ENCODE data around the gene SIRPB2. TPM values are rescaled to one million over a fixed set of nuclear protein-coding genes. Genes with fewer than 3 reads are reported as not detected.

Gene SIRPB2
- total and polyA plus RNA-seq, 4 experiments from 2014 or later = not detected

GRCh38 chr20:1460275-1460674 lies 30.9 kb downstream of the SIRPB2 start:
- ChIA-PET CTCF (ENCODE audit: partially characterized antibody) (interaction anchor here (1.3 kb wide), 1 partner anchor 24 kb away, joined by 4 read pairs; no protein-coding TSS in a partner anchor), POLR2A (ENCODE audit: partially characterized antibody) (no interaction called here)
- Histone ChIP-seq H3K9me3 (ENCODE audit: control insufficient read depth in 1 of 2, low read length in 2 of 2) (no peaks in the 10 kb centered on the region), H3K27ac (ENCODE audit: low read depth, low read length) (no peak overlapping the region), H3K27me3 (ENCODE audit: insufficient read depth, low read length) (no peaks in the 10 kb centered on the region), H3K4me1 (ENCODE audit: insufficient read depth, low read length) (peaks cover 24% of the 10 kb centered on the region), H3K4me3 (ENCODE audit: low read length in 2 of 2) (no peak overlapping the region), H3K36me3 (ENCODE audit: insufficient read depth, low read length) (peaks cover 67% of the 10 kb centered on the region)
- Mint-ChIP-seq H3K27me3 (no peaks in the 10 kb centered on the region), H3K4me1 (peaks cover 22 to 47% (median 28%) of the 10 kb centered on the region in 4 donors), H3K9me3 (no peaks in the 10 kb centered on the region), H3K4me3 (no peak overlapping the region), H3K36me3 (peaks cover 45 to 74% of the 10 kb centered on the region in 2 donors), H3K27ac (no peak overlapping the region)
- intact Hi-C loops (cut with micrococcal nuclease) = loop anchor here (10.0 kb wide), 1 partner anchor 615 kb away; no protein-coding TSS in a partner anchor
- DNase-seq = no peak

- H3K36me3 ChIP-seq (ENCODE audit: insufficient read depth, low read length) = peaks cover 78% of the 10 kb centered on the region
- no peaks in the 10 kb centered on the region for H3K9me3 Mint-ChIP-seq
- intact Hi-C loops (cut with micrococcal nuclease) = no loop called here
- H3K4me1 ChIP-seq (ENCODE audit: insufficient read depth, low read length) = peaks cover 1% of the 10 kb centered on the region
- H3K4me3 ChIP-seq (ENCODE audit: low read length in 2 of 2) = no peak overlapping the region
- no peaks in the 10 kb centered on the region for H3K9me3 ChIP-seq (ENCODE audit: control insufficient read depth in 1 of 2, low read length in 2 of 2)
- no peaks in the 10 kb centered on the region for H3K27me3 ChIP-seq (ENCODE audit: insufficient read depth, low read length)
- no peak overlapping the region for H3K27ac ChIP-seq (ENCODE audit: low read depth, low read length)
- peaks cover 2 to 24% (median 8%) of the 10 kb centered on the region in 4 donors for H3K4me1 Mint-ChIP-seq
- ChIA-PET POLR2A (ENCODE audit: partially characterized antibody) (no interaction called here), CTCF (ENCODE audit: partially characterized antibody) (interaction anchor here (1.3 kb wide), 1 partner anchor 8 kb away, joined by 4 read pairs; the partner anchor contains the start of gene NSFL1C)
- peaks cover 59 to 81% of the 10 kb centered on the region in 2 donors for H3K36me3 Mint-ChIP-seq
- no peak overlapping the region for H3K27ac Mint-ChIP-seq
- no peaks in the 10 kb centered on the region for H3K27me3 Mint-ChIP-seq
- no peak for DNase-seq
- H3K4me3 Mint-ChIP-seq = no peak overlapping the region
These were observed 33.2 kb downstream of the SIRPB2 start for GRCh38 chr20:1457992-1458391.

- Histone ChIP-seq H3K36me3 (ENCODE audit: insufficient read depth, low read length) (peaks cover 90% of the 10 kb centered on the region), H3K9me3 (ENCODE audit: control insufficient read depth in 1 of 2, low read length in 2 of 2) (no peaks in the 10 kb centered on the region), H3K4me3 (ENCODE audit: low read length in 2 of 2) (no peak overlapping the region), H3K27ac (ENCODE audit: low read depth, low read length) (no peak overlapping the region), H3K27me3 (ENCODE audit: insufficient read depth, low read length) (no peaks in the 10 kb centered on the region), H3K4me1 (ENCODE audit: insufficient read depth, low read length) (no peaks in the 10 kb centered on the region)
- H3K4me3 Mint-ChIP-seq = no peak overlapping the region
- DNase-seq = no peak
- H3K36me3 Mint-ChIP-seq = peaks cover 73 to 82% of the 10 kb centered on the region in 2 donors
- peaks cover 0 to 22% (median 7%) of the 10 kb centered on the region in 4 donors for H3K4me1 Mint-ChIP-seq
- no peak overlapping the region for H3K27ac Mint-ChIP-seq
- ChIA-PET POLR2A (ENCODE audit: partially characterized antibody) (interaction anchor here (0.7 kb wide), 1 partner anchor 10 kb away, joined by 3 read pairs; the partner anchor contains the start of gene NSFL1C), CTCF (ENCODE audit: partially characterized antibody) (interaction anchor here (1.0 to 4.8 kb wide), 3 partner anchors 10 to 19 kb away, joined by 3 to 18 read pairs (median 4); partner anchors contain the start of gene NSFL1C)
- intact Hi-C loops (cut with micrococcal nuclease) = no loop called here
- no peaks in the 10 kb centered on the region for H3K9me3 Mint-ChIP-seq
- H3K27me3 Mint-ChIP-seq = no peaks in the 10 kb centered on the region
These were observed 34.9 kb downstream of the SIRPB2 start for GRCh38 chr20:1456300-1456699.

- Mint-ChIP-seq H3K27ac (peak overlapping the region in 1 of 7 donors; percentile 12), H3K4me3 (no peak overlapping the region), H3K27me3 (no peaks in the 10 kb centered on the region), H3K9me3 (no peaks in the 10 kb centered on the region), H3K4me1 (no peaks in the 10 kb centered on the region), H3K36me3 (peaks cover 71 to 85% of the 10 kb centered on the region in 2 donors)
- H3K36me3 ChIP-seq (ENCODE audit: insufficient read depth, low read length) = peaks cover 98% of the 10 kb centered on the region
- POLR2A ChIA-PET (ENCODE audit: partially characterized antibody) = interaction anchor here (0.5 to 1.0 kb wide), 2 partner anchors 11 to 16 kb away, joined by 3 read pairs; partner anchors contain the start of gene NSFL1C
- intact Hi-C loops (cut with micrococcal nuclease) = no loop called here
- H3K9me3 ChIP-seq (ENCODE audit: control insufficient read depth in 1 of 2, low read length in 2 of 2) = no peaks in the 10 kb centered on the region
- no peaks in the 10 kb centered on the region for H3K4me1 ChIP-seq (ENCODE audit: insufficient read depth, low read length)
- no peaks in the 10 kb centered on the region for H3K27me3 ChIP-seq (ENCODE audit: insufficient read depth, low read length)
- no peak overlapping the region for H3K4me3 ChIP-seq (ENCODE audit: low read length in 2 of 2)
- DNase-seq = no peak
- CTCF ChIA-PET (ENCODE audit: partially characterized antibody) = interaction anchor here (1.1 to 5.0 kb wide), 3 partner anchors 13 to 16 kb away, joined by 4 to 34 read pairs (median 4); no protein-coding TSS in a partner anchor
- no peak overlapping the region for H3K27ac ChIP-seq (ENCODE audit: low read depth, low read length)
These were observed 40.2 kb downstream of the SIRPB2 start for GRCh38 chr20:1450926-1451491.

- no peaks in the 10 kb centered on the region for H3K27me3 Mint-ChIP-seq
- ChIA-PET CTCF (ENCODE audit: partially characterized antibody) (interaction anchor here (1.3 to 5.0 kb wide), 4 partner anchors 11 to 315 kb away, joined by 3 to 34 read pairs (median 4); no protein-coding TSS in a partner anchor), POLR2A (ENCODE audit: partially characterized antibody) (no interaction called here)
- DNase-seq = no peak
- no peaks in the 10 kb centered on the region for H3K9me3 Mint-ChIP-seq
- no peaks in the 10 kb centered on the region for H3K9me3 ChIP-seq (ENCODE audit: control insufficient read depth in 1 of 2, low read length in 2 of 2)
- peaks cover 98% of the 10 kb centered on the region for H3K36me3 ChIP-seq (ENCODE audit: insufficient read depth, low read length)
- H3K27ac ChIP-seq (ENCODE audit: low read depth, low read length) = no peak overlapping the region
- peak overlapping the region in 1 of 7 donors; percentile 14 for H3K27ac Mint-ChIP-seq
- peaks cover 75 to 88% of the 10 kb centered on the region in 2 donors for H3K36me3 Mint-ChIP-seq
- no peak overlapping the region for H3K4me3 ChIP-seq (ENCODE audit: low read length in 2 of 2)
- H3K4me1 Mint-ChIP-seq = no peaks in the 10 kb centered on the region
- intact Hi-C loops (cut with micrococcal nuclease) = no loop called here
- H3K4me3 Mint-ChIP-seq = no peak overlapping the region
- H3K27me3 ChIP-seq (ENCODE audit: insufficient read depth, low read length) = no peaks in the 10 kb centered on the region
- no peaks in the 10 kb centered on the region for H3K4me1 ChIP-seq (ENCODE audit: insufficient read depth, low read length)
These were observed 41.9 kb downstream of the SIRPB2 start for GRCh38 chr20:1449370-1449769.

- Histone ChIP-seq H3K4me3 (ENCODE audit: low read length in 2 of 2) (no peak overlapping the region), H3K27me3 (ENCODE audit: insufficient read depth, low read length) (no peaks in the 10 kb centered on the region), H3K27ac (ENCODE audit: low read depth, low read length) (no peak overlapping the region), H3K4me1 (ENCODE audit: insufficient read depth, low read length) (no peaks in the 10 kb centered on the region), H3K9me3 (ENCODE audit: control insufficient read depth in 1 of 2, low read length in 2 of 2) (no peaks in the 10 kb centered on the region), H3K36me3 (ENCODE audit: insufficient read depth, low read length) (peaks cover 97% of the 10 kb centered on the region)
- no peak overlapping the region for H3K4me3 Mint-ChIP-seq
- CTCF ChIA-PET (ENCODE audit: partially characterized antibody) = interaction anchor here (1.2 to 5.0 kb wide), 6 partner anchors 10 to 339 kb away, joined by 3 to 34 read pairs (median 4); partner anchors contain the start of gene NSFL1C
- peak overlapping the region in 1 of 7 donors; percentile 64 for H3K27ac Mint-ChIP-seq
- no peaks in the 10 kb centered on the region for H3K27me3 Mint-ChIP-seq
- no peaks in the 10 kb centered on the region for H3K4me1 Mint-ChIP-seq
- POLR2A ChIA-PET (ENCODE audit: partially characterized antibody) = no interaction called here
- DNase-seq = no peak
- H3K36me3 Mint-ChIP-seq = peaks cover 75 to 89% of the 10 kb centered on the region in 2 donors
- no peaks in the 10 kb centered on the region for H3K9me3 Mint-ChIP-seq
- intact Hi-C loops (cut with micrococcal nuclease) = no loop called here
These were observed 43.1 kb downstream of the SIRPB2 start for GRCh38 chr20:1448081-1448620.

GRCh38 chr20:1446536-1446935 lies 44.7 kb downstream of the SIRPB2 start:
- Mint-ChIP-seq H3K27me3 (no peaks in the 10 kb centered on the region), H3K9me3 (no peaks in the 10 kb centered on the region), H3K36me3 (peaks cover 70 to 91% of the 10 kb centered on the region in 2 donors), H3K4me1 (peaks cover 0 to 5% (median 4%) of the 10 kb centered on the region in 4 donors), H3K4me3 (no peak overlapping the region), H3K27ac (no peak overlapping the region)
- no peak for DNase-seq
- no peak overlapping the region for H3K27ac ChIP-seq (ENCODE audit: low read depth, low read length)
- no peaks in the 10 kb centered on the region for H3K9me3 ChIP-seq (ENCODE audit: control insufficient read depth in 1 of 2, low read length in 2 of 2)
- peaks cover 95% of the 10 kb centered on the region for H3K36me3 ChIP-seq (ENCODE audit: insufficient read depth, low read length)
- CTCF ChIA-PET (ENCODE audit: partially characterized antibody) = interaction anchor here (5.0 kb wide), 1 partner anchor 9 kb away, joined by 34 read pairs; no protein-coding TSS in a partner anchor
- H3K4me3 ChIP-seq (ENCODE audit: low read length in 2 of 2) = no peak overlapping the region
- H3K4me1 ChIP-seq (ENCODE audit: insufficient read depth, low read length) = no peaks in the 10 kb centered on the region
- POLR2A ChIA-PET (ENCODE audit: partially characterized antibody) = no interaction called here
- H3K27me3 ChIP-seq (ENCODE audit: insufficient read depth, low read length) = no peaks in the 10 kb centered on the region
- intact Hi-C loops (cut with micrococcal nuclease) = no loop called here

Data from CD4-positive, alpha-beta memory T cell (primary cell).